ENCODE data around the gene AATF.

DNA sequence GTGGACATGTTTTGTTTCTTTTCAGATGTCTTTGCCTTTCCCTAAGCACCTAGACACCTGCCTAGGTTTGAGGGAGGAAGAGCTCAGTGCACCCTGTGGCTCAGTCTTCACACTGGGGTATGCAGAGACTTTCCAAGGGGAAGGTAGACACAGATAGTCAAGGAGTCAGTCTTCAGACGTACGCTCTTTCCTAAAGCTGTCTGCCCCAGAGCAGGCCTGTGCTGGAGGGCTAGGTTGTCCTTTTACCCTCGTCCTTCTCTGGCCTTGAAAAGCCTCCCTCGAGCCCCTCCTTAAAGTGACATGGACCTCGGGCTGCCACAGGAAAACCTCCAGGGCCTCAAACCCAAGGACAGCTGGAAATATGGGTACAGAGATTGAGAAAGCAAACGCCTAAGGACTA lies 103.7 kb downstream of the AATF start:
- TF ChIP-seq, protein P1, sequence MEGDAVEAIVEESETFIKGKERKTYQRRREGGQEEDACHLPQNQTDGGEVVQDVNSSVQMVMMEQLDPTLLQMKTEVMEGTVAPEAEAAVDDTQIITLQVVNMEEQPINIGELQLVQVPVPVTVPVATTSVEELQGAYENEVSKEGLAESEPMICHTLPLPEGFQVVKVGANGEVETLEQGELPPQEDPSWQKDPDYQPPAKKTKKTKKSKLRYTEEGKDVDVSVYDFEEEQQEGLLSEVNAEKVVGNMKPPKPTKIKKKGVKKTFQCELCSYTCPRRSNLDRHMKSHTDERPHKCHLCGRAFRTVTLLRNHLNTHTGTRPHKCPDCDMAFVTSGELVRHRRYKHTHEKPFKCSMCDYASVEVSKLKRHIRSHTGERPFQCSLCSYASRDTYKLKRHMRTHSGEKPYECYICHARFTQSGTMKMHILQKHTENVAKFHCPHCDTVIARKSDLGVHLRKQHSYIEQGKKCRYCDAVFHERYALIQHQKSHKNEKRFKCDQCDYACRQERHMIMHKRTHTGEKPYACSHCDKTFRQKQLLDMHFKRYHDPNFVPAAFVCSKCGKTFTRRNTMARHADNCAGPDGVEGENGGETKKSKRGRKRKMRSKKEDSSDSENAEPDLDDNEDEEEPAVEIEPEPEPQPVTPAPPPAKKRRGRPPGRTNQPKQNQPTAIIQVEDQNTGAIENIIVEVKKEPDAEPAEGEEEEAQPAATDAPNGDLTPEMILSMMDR (conservative IDR thresholded peaks at IDR 0.05; ENCODE audit: low read length), result no peak
- TF ChIP-seq EZH2phosphoT487 (IDR thresholded peaks at IDR 0.05; ENCODE audit: borderline replicate concordance), result no peak

Data from Loucy (cell line).